G401.6 (cell line): ENCODE data around the gene NRXN3.
"Not testable (repeated sequence)": the region's sequence is repeated elsewhere in the genome, so short reads cannot be mapped to it uniquely, and the experiment has no call there.

Source experiments
- FAIRE-seq: peaks from 2 replicates; lab custom pipeline; 2012; peaks lifted over from hg19 to GRCh38; lab: Jason Lieb, UNC

Gene NRXN3

DNA sequence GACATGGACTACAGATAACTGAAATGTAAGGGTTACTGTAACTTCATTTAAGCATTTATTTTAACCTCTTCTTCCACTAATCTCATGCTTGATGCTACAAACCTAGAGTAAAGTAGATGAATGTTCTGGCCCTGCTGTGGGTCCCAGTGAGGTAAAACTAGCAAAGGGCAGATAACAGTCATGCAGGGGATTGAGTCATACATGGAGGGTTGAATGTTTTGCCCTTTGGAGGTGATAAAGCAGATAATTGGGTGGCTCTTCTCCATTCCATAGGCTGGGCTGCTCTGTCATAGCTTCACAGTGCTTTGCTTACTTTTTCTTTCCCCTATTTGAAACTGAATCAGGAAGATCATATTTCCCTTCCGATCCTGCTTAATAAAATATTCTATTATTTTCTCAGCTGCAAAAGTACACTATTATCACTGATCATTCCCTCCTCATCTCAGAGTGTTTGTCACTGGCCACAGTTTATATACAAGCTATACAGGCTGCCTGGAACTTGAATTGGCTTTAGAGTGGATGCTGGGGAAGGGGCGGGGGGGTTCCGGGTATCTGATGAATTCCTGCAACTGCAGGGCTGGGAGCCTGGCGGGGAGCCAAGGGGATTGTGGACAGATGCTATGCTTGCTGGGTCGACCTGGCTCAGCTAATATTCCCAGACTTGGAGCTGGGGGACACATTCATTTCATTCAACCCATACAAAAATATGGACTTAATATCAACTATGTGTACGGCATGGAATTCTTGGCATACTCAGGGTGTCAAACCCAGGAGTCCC lies 235.1 kb downstream of the NRXN3 start:
- no peak for FAIRE-seq

DNA sequence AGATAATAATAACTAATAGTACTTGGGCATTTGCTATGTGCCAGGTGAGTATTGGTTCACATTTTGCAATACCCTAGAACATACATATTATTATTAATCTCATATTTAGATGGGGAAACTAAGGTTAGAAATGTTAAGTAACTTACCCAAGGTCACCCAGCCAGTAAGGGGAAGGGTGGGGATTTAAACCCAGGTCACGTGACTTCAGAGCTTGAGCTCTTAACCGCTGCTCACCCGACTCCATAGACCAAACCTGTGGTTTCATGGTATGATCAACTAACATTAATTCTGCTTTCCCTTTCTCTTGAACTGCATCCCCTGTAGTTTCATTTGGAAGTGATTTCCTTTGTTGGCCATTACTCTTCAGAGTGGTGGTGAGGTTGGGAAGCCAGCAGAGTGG lies 242.3 kb downstream of the NRXN3 start:
- FAIRE-seq = no peak

DNA sequence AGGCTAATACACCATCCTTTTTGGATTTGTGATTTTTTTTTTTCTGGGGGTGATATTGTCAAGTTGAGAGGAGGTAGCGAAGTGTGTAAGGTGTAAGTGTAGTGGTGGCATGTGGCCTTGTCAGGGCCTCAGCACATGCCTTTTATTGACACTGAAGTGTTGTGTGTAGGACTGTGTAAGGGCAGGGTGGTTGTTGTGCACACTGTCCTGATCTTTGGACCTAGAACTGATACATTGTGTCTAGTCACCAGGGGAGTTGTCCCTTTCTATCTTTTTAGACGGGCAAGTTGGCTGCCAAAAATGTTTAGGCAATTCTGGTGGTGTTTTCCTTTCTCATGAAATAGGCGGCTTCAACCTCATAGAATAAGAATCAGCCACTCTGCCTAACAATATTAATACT lies 244.0 kb downstream of the NRXN3 start:
- FAIRE-seq = no peak

DNA sequence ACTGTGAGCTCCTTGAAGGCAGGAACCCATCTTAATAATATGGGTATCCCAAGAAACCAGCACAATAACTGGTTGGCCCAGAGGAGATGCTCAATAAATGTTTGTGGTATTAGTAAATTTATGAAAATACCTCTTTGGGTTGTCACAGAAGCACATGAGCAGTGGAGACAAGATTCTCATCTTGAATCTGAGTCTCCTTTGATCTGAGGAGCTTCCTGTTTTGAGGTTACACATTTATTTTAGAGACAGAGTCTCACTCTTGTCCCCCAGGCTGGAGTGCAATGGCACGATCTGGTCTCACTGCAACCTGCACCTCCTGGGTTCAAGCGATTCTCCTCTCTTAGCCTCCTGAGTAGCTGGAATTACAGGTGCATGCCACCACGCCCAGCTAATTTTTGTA lies 247.4 kb downstream of the NRXN3 start:
- FAIRE-seq = no peak

DNA sequence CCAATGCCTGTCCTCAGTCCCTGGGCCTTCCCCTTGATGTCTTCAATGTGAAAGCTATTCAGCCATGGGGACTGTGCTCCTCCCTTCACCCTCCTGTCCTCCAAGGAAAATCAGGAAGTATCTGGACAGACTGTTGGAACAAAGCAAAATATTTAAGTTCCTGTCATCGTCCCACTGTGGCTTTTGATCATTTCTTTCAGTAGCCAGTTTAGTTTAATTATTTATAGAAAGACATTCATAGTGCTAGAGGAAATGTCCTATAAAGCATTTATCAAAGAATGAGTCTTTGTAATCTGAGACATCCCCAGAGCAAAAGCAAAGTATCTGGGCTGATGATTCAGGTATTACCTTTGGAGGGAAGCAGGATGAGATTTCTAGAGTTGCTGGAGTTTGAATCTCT lies 254.1 kb downstream of the NRXN3 start:
- no peak for FAIRE-seq

DNA sequence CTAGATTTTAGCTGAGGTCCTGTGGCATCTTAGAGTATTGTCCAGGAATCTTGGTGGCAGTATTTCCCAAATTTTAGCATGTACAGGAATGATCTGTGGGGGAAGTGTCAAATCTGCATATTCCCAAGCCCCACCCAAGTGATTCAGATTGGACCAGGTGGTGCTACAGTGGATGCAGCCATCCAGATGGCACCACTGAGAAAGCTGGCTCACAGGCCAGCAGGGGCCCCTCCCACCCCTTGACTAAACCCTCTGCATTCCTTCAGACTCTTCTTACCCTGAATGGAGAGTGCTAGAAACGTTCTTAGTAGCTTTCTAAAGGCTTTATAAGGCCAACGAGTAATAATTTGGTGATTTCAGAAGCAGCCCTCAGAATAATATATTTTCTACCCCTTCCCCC lies 255.2 kb downstream of the NRXN3 start:
- no peak for FAIRE-seq

DNA sequence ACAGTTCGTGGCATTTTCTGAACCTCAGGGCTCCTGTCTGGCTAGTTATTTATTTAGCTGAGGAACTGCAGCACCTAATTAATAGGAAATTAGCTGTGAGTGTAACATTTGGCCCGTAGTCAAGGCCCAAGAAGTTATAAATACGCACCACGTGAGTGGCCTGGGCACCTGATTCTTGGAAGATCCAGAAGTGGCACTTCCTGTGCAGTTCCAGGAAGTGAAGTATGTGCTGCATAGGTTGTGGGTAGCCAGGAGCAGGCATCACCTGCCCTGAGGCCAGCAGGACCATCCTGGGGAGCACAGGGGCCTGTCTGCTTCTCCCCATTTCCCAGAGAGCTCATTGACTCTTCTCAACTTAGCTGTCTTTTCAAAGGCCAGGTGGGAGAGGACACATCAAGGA lies 255.6 kb downstream of the NRXN3 start:
- FAIRE-seq = no peak

DNA sequence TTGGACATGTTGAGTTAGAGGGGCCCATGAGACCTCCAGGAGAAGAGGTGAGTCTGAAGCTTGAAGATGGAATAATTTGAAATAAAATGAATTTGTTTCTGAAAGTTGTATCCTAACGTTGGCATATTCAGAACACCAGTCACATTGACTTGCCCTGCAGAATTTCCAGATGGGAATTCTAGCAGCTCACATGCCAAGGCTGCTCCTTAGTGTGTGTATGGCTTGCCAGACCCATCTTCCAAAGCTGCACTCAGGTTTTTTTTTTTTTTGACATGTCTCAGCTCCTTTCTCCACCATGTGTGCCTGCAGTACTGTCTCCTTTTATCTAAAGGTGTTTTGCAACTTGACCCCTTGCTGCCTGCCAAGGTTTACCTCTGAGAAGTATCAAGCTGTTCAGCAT lies 261.9 kb downstream of the NRXN3 start:
- no peak for FAIRE-seq

DNA sequence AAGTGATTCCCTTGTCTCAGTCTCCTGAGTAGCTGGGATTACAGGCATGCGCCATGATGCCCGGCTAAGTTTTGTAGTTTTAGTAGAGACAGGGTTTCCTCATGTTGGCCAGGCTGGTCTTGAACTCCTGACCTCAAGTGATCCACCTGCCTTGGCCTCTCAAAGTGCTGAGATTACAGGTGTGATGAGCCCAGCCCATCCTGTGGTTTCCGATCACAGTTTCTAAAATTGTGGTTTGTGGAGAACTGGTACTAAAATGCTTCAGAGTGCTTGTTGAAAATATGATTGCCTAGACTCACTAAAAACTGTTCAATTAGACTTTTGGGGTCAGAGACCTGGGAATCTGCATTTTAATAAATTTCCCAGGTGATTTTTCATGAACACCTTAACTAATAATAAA lies 267.3 kb downstream of the NRXN3 start:
- not testable (repeated sequence) for FAIRE-seq

DNA sequence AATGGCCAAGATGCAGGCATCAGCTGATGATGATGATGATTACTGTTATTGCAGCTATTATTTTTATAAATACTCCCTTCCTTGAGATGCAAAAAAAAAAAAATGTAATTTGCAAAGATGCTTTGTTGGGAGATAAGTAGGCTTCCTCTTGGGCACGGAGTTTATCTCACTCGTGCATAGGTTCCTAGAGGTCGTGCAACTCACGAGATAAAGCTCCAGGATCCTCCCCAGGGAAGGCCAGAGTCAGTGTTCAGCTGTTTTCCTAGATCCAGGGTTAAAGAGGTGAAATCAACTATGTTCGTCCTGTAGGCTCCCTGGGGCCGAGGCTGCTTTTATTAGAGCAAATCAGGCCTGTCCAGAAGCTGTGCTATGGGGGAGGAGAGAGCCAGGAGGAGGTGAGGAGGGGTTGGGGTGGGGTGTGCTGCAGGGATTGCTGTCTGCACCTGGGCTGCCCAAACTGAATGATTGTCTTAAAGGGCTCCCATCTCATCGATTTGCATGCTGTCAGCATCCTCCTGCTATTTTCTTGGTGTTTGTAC lies 270.3 kb downstream of the NRXN3 start:
- no peak for FAIRE-seq

DNA sequence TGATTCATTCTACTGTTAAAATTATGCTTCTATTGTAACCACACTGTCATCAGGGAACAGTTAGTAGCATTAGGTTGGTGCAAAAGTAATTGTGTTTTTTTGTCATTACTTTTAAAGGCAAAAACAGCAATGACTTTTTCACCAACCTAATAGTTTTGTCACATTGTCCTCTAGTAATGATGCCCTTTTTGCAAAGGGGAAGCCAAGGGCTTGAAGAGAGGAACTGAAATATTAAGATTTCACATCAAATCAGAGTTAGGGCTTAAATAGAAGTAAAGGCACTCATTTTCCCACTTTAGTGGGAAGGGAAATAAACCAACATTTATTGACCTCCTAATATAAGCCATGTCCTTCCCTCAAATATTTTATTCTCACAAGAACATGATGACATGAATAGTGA lies 273.7 kb downstream of the NRXN3 start:
- no peak for FAIRE-seq

DNA sequence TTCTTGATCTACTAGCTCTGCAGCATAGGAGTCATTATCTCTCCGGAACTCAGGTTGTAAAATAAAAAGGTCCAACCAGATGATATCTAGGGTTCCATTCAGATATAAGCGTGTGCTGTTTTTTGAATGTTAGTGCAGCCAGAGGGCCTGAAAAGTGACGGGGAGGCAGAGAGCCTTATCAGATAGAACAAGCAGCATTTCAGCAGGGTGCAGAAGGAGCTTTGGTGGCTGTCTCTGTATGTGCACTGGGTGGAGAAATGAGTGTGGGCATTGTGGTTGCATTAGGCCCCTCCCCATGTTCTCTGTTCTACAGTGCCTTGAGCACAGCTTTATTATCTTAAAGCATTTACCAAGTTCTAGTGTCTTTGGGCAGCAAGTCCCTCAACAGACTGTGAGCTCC lies 275.1 kb downstream of the NRXN3 start:
- no peak for FAIRE-seq

DNA sequence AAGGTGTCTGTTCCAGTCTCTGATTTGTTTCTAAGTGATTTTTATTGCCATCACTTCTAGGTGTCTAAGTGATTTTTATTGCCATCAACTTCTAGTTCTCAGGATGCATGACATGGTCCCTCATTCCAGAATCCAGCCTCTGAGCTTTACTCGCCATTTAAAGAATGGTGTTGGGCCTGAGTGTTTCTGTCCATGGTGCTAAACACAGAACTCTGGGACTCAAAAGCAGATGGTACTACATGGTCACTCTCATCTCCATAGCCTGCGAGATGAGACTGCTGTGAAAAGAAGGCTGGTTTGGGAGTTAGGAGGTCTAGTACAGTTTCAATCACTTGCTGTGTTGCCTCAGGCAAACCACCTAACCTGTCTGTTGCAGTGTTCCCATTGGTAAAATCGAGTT lies 276.6 kb downstream of the NRXN3 start:
- FAIRE-seq = no peak

DNA sequence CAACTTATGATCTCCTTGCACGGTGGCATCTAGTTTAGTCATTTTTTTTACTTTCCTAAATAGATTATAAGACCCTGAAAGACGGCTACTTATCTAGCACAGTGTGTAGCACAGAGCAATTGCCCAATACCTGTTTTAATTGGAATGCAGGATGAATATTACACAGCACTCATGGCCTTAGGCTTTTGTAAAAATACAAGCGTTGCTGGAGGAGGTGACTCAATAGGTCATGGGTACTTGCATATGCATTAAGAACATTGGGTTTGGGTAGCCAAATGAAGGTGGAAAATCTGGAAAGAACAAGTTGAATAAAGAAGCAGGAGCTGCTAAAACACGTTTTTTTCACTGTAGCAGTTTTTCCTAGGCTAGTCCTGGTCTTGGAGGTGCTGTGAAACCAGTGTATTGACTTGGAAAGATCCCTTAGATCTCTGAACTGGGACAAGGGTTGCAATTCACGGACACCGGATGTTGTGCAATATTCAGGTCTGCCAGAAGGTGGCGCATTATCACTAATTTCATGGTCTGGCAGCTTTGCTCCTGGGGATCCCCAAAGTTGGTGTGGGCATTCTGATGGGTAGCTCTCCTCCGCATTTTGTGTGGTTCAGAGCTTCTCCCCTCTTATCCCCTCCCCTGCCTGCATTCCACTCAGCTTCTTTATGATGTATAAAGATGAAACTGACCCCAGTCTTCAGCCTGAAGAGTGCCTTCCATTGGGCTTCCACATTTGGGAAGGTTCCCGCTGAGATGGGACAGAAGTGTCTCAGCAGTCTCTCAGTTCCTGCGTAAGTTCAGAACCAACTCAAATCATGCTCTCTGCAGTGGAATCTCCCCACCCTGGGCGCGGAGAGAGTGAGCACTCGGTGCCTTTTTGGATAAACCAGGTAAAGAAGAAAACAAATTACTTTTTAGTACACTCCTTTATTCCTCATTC lies 278.3 kb downstream of the NRXN3 start:
- no peak for FAIRE-seq

DNA sequence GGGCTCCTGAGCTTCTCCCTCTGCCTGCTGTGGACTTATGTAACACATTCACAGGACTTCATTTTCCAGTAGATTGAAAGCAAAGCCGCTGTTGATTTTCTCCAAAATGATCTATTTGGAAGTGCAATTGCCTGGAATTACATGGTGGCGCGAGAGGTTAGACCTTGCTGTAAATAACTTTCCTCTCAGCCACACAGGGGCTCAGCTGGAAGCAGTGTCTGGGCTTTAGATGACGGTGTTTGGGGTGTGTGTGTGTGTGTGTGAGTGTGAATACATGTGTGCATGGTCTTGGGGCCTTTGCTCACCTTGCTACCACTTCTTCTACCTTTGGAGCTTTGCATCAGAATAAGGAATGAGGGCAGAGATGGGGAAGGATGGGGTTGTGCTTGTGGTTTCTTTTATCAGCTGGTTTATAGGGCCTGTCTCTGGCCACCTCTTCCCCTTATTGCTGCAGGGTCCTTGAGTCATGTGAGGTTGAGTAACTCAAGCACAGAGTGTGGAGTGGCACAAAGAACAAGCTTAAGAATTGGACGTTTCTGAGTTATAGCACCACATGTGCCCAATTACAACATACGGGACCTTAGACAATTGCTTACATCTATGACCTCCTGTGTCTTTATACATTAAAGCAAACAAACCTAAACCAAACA lies 280.6 kb downstream of the NRXN3 start:
- FAIRE-seq = no peak

DNA sequence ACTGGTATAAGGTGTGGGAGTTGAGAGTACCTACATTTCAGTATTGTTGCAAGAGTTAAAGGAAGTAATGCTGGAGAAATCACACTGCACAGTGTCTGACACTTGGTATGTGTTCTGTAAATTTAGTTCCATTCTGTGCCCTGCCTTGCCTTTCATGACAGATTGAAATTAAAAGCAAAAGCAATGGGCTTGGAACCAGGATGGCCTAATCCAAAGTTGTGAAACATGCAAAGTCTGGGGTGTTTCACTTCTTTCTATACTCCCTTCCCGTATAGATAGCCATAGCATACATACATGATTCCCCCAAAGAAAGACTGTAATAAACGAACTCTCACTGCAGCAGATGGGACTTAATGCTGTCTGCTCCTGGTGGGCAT lies 281.1 kb downstream of the NRXN3 start:
- no peak for FAIRE-seq

DNA sequence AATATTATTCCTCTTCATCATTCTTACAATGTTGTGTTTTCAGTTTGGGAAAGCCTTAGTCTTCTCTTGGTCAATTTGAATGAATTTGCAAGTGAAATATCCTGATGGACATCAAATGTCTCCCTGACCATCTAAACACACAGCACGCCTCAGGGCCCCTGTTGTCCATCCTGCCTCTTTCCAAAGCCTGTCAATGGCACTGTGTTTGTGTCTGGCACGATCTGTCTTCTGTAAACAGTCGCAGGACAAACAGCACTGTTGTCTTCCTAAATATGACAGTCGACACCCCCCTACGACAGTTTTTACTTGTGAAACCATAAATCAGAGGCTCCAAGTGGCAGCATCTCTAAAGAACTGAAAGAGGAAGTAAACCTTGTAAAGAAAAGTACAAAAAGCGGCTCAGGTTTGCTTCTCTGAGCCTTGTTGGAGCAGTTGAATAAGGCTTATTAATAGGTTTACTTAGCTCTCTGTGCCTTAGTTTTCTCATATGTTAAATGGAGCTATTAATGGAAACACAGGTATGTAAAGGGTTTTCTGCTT lies 285.8 kb downstream of the NRXN3 start:
- FAIRE-seq = no peak

DNA sequence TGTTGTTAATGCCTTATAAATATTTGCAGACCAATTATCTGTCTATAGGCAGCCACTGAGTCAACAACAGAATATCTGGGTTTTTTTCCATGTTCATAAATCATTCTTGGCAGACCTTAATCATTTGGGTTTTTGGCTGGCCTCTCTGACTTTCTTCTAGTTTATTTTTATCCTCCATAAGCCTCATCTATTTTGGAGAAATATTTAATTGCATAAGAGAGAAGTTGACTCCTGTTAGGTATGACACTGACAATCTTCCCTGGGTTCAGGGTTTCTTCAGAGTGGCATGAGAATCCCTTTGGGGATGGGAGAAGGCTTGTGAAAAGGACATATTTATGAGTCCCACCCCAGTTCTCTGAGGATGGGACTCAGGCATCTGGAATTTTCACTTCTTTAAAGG lies 299.8 kb downstream of the NRXN3 start:
- no peak for FAIRE-seq

DNA sequence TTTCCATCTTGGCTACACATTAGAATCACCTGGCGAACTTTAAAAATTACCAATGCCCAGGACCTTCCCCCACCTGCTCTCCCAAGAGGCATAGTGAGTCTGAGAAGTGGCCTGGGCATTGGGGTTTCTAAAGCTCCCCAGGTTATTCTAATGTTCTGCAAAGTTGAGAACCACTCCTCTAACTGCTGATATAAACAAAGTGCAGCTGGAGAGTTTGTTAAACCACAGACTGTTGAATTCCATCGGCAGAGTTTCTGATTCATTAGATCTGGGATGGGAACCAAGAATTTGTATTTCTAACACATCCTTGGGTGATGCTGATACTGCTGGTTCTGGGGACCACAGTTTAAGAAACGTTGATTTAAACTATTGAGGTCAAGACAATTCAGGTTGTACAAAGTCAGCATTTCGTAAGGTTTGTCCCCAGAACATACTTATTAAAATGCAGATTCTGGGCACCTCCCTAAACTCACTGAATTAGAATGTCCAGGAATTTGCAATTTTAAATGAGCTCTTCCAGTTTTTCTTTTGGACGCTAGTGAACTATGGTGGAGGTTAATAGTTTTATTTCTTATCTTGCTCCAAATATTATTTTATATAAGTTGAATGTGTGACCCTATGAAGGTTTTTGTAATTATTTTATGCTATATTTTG lies 309.1 kb downstream of the NRXN3 start:
- FAIRE-seq = no peak

DNA sequence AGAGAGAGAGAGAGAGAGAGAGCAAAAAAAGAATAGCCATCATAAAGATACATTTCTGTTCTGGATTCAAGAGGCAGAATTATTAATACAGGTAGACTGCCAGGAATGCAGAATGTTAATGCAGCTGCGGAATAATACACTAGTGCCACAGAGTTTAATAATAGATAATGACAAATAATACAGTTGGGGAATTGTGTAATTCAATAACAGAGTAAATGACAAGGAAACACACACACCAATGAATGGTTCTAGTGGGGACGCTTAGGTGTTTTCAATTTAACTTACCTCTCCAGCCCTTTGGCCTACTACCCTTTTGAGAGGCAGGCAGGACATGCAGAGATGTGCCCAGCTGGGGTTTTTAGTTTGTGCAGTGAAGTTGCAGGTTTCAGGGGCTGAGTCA lies 313.9 kb downstream of the NRXN3 start:
- FAIRE-seq = no peak

DNA sequence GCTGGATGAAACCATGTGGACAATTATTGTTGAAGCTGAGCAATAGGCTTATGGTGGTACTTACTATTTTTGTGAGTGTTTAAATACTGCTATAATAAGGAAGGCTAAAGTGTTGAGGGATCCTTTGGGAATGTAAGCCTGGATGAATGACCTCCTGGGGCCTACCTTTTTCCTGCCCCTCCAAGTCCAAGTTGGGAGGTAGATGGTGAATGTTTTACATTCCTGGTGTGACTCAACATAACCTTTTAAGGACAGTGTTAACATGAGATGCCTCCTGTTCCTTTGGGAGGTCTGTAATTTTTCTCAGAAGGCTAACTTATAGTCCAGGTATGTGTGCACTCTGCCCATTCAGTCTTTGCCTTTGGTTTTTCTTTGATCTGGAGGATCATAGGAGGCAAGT lies 315.9 kb downstream of the NRXN3 start:
- no peak for FAIRE-seq

DNA sequence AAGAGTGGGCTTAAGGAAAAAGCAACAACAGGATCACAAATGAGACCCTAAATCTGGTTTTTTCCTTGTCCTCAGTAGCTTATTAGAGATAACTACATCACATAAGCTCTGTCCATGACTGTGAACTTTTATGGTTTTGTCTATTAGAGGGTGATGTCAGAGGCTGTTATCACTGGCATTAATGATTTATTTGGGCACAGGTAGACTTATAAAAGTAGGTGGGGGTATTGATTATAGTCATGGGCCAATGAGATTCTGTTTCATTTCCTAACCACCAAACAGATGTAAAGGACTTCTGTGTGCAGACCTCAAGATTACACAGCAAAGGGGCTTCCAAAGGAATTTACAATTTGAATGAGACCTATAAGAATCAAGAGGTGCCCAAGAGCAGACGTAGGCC lies 316.4 kb downstream of the NRXN3 start:
- no peak for FAIRE-seq
